Panc1 (cell line): ENCODE data around the gene PTAR1. TPM values are rescaled to one million over a fixed set of nuclear protein-coding genes. Genes with fewer than 3 reads are reported as not detected.

Source experiments
- ATAC-seq: fragments of 200-7000 bp; cut with Tn5 transposase; 2 replicates; pipeline ENCODE4 v1.9.1; 2020; ENCODE audit warnings: mild to moderate bottlenecking, moderate library complexity
- BruUV-seq: library from RNA; stranded (reverse); fragments of 400-500 nt; replicated peaks from 2 replicates; lab custom pipeline; 2021; lab: Mats Ljungman, UMichigan
- CTCF ChIA-PET: fragments of 300-600 bp; sonication (Branson Sonifier 250); formaldehyde crosslinking; loops from one replicate; lab custom pipeline; 2022; ENCODE audit warnings: antibody characterized with exemption; lab: Charles Lee
- POLR2A ChIA-PET: fragments of 300-600 bp; sonication (Branson Sonifier 250); formaldehyde crosslinking; loops from one replicate; lab custom pipeline; 2022; ENCODE audit warnings: antibody characterized with exemption; lab: Charles Lee
- DNase-seq: peaks from one replicate; pipeline ENCODE4 v3.0.0-alpha.2; 2010; ENCODE audit warnings: low read depth, low spot score
- H3K27ac ChIP-seq: 2 replicates; pipeline ENCODE4 v1.5.1; 2011; ENCODE audit warnings: mild to moderate bottlenecking, low read length, inconsistent platforms
- H3K27me3 ChIP-seq: fragments of 200-500 bp; sonication (Bioruptor generic); 2 replicates; pipeline ENCODE4 v1.6.0; 2014; ENCODE audit warnings: low read length, inconsistent platforms; ENCODE audit not compliant: control insufficient read depth, insufficient read depth
- H3K36me3 ChIP-seq: fragments of 200-500 bp; sonication (Bioruptor generic); 2 replicates; pipeline ENCODE4 v1.5.1; 2014; ENCODE audit warnings: inconsistent platforms, mild to moderate bottlenecking, low read length, moderate library complexity; ENCODE audit not compliant: control insufficient read depth, insufficient read depth
- H3K4me1 ChIP-seq: 2 replicates; pipeline ENCODE4 v1.5.1; 2011; ENCODE audit warnings: inconsistent platforms, mild to moderate bottlenecking, low read length, moderate library complexity; ENCODE audit not compliant: control insufficient read depth, insufficient read depth
- H3K4me3 ChIP-seq, 2 experiments: 2 replicates each; pipeline ENCODE4 v1.5.1; 2011 to 2012; ENCODE audit warnings: low read depth in 2 of 2, low read length in 2 of 2, mild to moderate bottlenecking in 2 of 2, inconsistent platforms in 1 of 2, moderate library complexity in 1 of 2
- H3K9me3 ChIP-seq: fragments of 200-500 bp; sonication (Bioruptor generic); 2 replicates; pipeline ENCODE4 v1.5.1; 2014; ENCODE audit warnings: low read depth, mild to moderate bottlenecking, inconsistent platforms, low read length, moderate library complexity; ENCODE audit not compliant: control insufficient read depth, insufficient read depth
- POLR2AphosphoS5 ChIP-seq: IDR thresholded peaks from 2 replicates; pipeline ENCODE4 v1.6.1; 2012; ENCODE audit warnings: mild to moderate bottlenecking, low read depth, low read length, moderate library complexity
- SIN3A ChIP-seq: IDR thresholded peaks from 2 replicates; pipeline ENCODE4 v1.6.1; 2012; ENCODE audit warnings: low read depth, mild to moderate bottlenecking, low read length, moderate library complexity, borderline replicate concordance; ENCODE audit not compliant: insufficient read depth
- TCF7L2 ChIP-seq: IDR thresholded peaks from 2 replicates; pipeline ENCODE4 v1.6.1; 2011; ENCODE audit warnings: mild to moderate bottlenecking, low read depth, low read length, inconsistent platforms
- in situ Hi-C: cut with HindIII; loops from 2 replicates; pipeline ENCODE4 v1.10.0; 2016; ENCODE audit warnings: low sequenced_read_pairs, low pct_unique_long_range_greater_than_20kb
- intact Hi-C: fragments of 100-400 bp; cut with micrococcal nuclease; formaldehyde crosslinking; loops from one replicate; pipeline ENCODE4 v1.10.0; 2022; ENCODE audit not compliant: unreplicated experiment
- total RNA-seq: library from RNA; stranded (reverse); gene quantifications from one replicate; pipeline ENCODE4 v1.2.1, GENCODE V29; 2021; ENCODE audit not compliant: unreplicated experiment
- TF ChIP-seq, protein P1 (sequence below): fragments of 450-650 bp; IDR thresholded peaks from 2 replicates; pipeline ENCODE4 v1.5.1; 2017; ENCODE audit warnings: mild to moderate bottlenecking
- TF ChIP-seq, protein P2 (sequence below), 2 experiments: IDR thresholded peaks; 2 replicates each; pipeline ENCODE4 v1.6.1; 2011 to 2012; ENCODE audit warnings: low read depth in 2 of 2, control low read depth in 1 of 2, low read length in 1 of 2, mild to moderate bottlenecking in 1 of 2, moderate library complexity in 1 of 2; ENCODE audit not compliant: insufficient read depth in 1 of 2

The PTAR1 gene
- total RNA-seq, 1 experiment from 2014 or later: 26.0 TPM

DNA sequence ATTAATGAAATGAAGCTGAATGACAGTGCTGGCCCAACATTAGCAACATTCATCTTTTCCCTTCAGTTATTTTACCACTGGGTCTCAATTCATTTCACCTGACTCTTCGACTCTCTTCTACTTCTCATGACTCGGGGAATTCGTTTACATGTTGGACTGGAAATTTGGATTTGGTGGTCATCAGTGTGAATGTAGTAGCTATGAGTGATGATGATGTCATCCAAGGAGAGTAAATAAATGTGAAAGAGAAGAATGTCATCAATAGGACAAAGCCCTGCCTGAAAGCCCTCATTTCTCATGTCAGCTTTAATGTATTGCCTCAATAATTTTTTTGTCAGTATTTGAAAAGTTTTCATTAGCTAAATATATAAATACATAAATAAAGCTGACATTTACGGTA lies 38.9 kb upstream of the PTAR1 start:
- Histone ChIP-seq H3K9me3 (no peaks in the 10 kb centered on the region), H3K27ac (no peak overlapping the region), H3K36me3 (no peaks in the 10 kb centered on the region), H3K4me3 (no peak overlapping the region), H3K4me1 (no peaks in the 10 kb centered on the region), H3K27me3 (no peaks in the 10 kb centered on the region)
- DNase-seq (no peak), ATAC-seq (no peak)
- no peak for TF ChIP-seq TCF7L2
- no peak for TF ChIP-seq SIN3A
- TF ChIP-seq, protein P1, sequence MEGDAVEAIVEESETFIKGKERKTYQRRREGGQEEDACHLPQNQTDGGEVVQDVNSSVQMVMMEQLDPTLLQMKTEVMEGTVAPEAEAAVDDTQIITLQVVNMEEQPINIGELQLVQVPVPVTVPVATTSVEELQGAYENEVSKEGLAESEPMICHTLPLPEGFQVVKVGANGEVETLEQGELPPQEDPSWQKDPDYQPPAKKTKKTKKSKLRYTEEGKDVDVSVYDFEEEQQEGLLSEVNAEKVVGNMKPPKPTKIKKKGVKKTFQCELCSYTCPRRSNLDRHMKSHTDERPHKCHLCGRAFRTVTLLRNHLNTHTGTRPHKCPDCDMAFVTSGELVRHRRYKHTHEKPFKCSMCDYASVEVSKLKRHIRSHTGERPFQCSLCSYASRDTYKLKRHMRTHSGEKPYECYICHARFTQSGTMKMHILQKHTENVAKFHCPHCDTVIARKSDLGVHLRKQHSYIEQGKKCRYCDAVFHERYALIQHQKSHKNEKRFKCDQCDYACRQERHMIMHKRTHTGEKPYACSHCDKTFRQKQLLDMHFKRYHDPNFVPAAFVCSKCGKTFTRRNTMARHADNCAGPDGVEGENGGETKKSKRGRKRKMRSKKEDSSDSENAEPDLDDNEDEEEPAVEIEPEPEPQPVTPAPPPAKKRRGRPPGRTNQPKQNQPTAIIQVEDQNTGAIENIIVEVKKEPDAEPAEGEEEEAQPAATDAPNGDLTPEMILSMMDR: no peak
- no peak for TF ChIP-seq POLR2AphosphoS5
- TF ChIP-seq, protein P2, sequence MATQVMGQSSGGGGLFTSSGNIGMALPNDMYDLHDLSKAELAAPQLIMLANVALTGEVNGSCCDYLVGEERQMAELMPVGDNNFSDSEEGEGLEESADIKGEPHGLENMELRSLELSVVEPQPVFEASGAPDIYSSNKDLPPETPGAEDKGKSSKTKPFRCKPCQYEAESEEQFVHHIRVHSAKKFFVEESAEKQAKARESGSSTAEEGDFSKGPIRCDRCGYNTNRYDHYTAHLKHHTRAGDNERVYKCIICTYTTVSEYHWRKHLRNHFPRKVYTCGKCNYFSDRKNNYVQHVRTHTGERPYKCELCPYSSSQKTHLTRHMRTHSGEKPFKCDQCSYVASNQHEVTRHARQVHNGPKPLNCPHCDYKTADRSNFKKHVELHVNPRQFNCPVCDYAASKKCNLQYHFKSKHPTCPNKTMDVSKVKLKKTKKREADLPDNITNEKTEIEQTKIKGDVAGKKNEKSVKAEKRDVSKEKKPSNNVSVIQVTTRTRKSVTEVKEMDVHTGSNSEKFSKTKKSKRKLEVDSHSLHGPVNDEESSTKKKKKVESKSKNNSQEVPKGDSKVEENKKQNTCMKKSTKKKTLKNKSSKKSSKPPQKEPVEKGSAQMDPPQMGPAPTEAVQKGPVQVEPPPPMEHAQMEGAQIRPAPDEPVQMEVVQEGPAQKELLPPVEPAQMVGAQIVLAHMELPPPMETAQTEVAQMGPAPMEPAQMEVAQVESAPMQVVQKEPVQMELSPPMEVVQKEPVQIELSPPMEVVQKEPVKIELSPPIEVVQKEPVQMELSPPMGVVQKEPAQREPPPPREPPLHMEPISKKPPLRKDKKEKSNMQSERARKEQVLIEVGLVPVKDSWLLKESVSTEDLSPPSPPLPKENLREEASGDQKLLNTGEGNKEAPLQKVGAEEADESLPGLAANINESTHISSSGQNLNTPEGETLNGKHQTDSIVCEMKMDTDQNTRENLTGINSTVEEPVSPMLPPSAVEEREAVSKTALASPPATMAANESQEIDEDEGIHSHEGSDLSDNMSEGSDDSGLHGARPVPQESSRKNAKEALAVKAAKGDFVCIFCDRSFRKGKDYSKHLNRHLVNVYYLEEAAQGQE (IDR thresholded peaks at IDR 0.05; ENCODE audit: insufficient read depth in 1 of 2, low read depth in 2 of 2, low read length in 1 of 2): no peak
- intact Hi-C loops (no loop called here), in situ Hi-C loops (no loop called here)
- no TSS peak for BruUV-seq
- ChIA-PET CTCF (no interaction called here), POLR2A (no interaction called here)

DNA sequence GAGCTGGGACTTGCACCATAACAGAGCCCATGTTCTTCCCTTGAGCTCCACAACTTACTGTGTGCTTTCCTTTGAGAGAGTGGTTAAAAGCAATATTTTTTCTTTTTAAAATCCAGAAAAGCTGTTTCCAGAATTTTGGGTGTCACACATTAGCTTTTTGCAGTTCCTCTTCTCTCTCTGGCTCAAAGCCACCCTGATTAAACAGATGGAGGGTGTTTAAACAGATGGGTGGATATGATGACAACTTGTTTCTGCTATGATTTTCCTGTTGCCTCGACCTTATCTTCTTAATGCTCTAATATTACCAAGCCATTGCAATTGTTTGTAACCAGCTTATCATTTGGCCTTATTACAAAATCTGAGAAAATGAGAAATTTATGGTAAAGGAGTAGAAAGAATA lies 37.9 kb upstream of the PTAR1 start:
- ATAC-seq: no peak
- no TSS peak for BruUV-seq
- no peaks in the 10 kb centered on the region for H3K27me3 ChIP-seq
- ChIA-PET POLR2A (no interaction called here), CTCF (no interaction called here)
- TF ChIP-seq SIN3A (no peak), POLR2AphosphoS5 (no peak), TCF7L2 (no peak)
- TF ChIP-seq, protein P2 (IDR thresholded peaks at IDR 0.05; ENCODE audit: insufficient read depth in 1 of 2, low read depth in 2 of 2, low read length in 1 of 2): no peak
- TF ChIP-seq, protein P1: no peak
- no peaks in the 10 kb centered on the region for H3K4me1 ChIP-seq
- no peaks in the 10 kb centered on the region for H3K9me3 ChIP-seq
- in situ Hi-C loops (no loop called here), intact Hi-C loops (no loop called here)
- DNase-seq: no peak
- H3K36me3 ChIP-seq: no peaks in the 10 kb centered on the region
- H3K27ac ChIP-seq: no peak overlapping the region
- no peak overlapping the region for H3K4me3 ChIP-seq
